IMR-90 (cell line): ENCODE data around the gene MIEF2.

Experiments
- BHLHE40 ChIP-seq: fragments of 150-350 bp; IDR thresholded peaks from 2 replicates; pipeline ENCODE4 v1.6.1; 2016; ENCODE audit warnings: mild to moderate bottlenecking, low read depth, low read length
- CEBPB ChIP-seq: IDR thresholded peaks from 2 replicates; pipeline ENCODE4 v1.6.1; 2012; ENCODE audit warnings: low read depth, low read length, improper control_type of control experiment
- ELK1 ChIP-seq: fragments of 150-350 bp; IDR thresholded peaks from 2 replicates; pipeline ENCODE4 v1.6.1; 2016; ENCODE audit warnings: low read depth, mild to moderate bottlenecking, low read length, moderate library complexity, borderline replicate concordance
- MAFK ChIP-seq: IDR thresholded peaks from 2 replicates; pipeline ENCODE4 v1.6.1; 2012; ENCODE audit warnings: low read depth, low read length, improper control_type of control experiment
- MAZ ChIP-seq: IDR thresholded peaks from 2 replicates; pipeline ENCODE4 v1.6.1; 2012; ENCODE audit warnings: low read depth, mild to moderate bottlenecking, low read length, improper control_type of control experiment, moderate library complexity, borderline replicate concordance
- RAD21 ChIP-seq: IDR thresholded peaks from 2 replicates; pipeline ENCODE4 v1.6.1; 2012; ENCODE audit warnings: low read length, improper control_type of control experiment
- RFX5 ChIP-seq: IDR thresholded peaks from 2 replicates; pipeline ENCODE4 v1.8.0; 2012; ENCODE audit warnings: low read depth, mild to moderate bottlenecking, low read length, moderate library complexity
- TF ChIP-seq, protein P1 (sequence below): conservative IDR thresholded peaks from 2 replicates; pipeline ENCODE4 v1.5.1; 2012; ENCODE audit warnings: mild to moderate bottlenecking, low read depth, low read length, improper control_type of control experiment

- TF ChIP-seq ELK1 (no peak), RAD21 (no peak), RFX5 (no peak), MAFK (no peak), BHLHE40 (peak; percentile 62), CEBPB (no peak), MAZ (no peak)
- TF ChIP-seq, protein P1, sequence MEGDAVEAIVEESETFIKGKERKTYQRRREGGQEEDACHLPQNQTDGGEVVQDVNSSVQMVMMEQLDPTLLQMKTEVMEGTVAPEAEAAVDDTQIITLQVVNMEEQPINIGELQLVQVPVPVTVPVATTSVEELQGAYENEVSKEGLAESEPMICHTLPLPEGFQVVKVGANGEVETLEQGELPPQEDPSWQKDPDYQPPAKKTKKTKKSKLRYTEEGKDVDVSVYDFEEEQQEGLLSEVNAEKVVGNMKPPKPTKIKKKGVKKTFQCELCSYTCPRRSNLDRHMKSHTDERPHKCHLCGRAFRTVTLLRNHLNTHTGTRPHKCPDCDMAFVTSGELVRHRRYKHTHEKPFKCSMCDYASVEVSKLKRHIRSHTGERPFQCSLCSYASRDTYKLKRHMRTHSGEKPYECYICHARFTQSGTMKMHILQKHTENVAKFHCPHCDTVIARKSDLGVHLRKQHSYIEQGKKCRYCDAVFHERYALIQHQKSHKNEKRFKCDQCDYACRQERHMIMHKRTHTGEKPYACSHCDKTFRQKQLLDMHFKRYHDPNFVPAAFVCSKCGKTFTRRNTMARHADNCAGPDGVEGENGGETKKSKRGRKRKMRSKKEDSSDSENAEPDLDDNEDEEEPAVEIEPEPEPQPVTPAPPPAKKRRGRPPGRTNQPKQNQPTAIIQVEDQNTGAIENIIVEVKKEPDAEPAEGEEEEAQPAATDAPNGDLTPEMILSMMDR: no peak
Measured at GRCh38 chr17:18280766-18281371, 20.4 kb downstream of the MIEF2 start.
